SK-N-SH (cell line): ENCODE results near the gene KRT36. TPM values are rescaled to one million over a fixed set of nuclear protein-coding genes. Genes with fewer than 3 reads are reported as not detected.

ENCODE experiments used
- CTCF ChIA-PET: fragments of 300-600, 350-600 bp; formaldehyde crosslinking; extraction: SDS; loops from one replicate; lab custom pipeline; 2021; lab: Yijun Ruan, JAX
- POLR2A ChIA-PET: fragments of 350-600 bp; sonication (Branson Sonifier 250); formaldehyde crosslinking; extraction: SDS; loops from one replicate; lab custom pipeline; 2020; ENCODE audit warnings: antibody characterized with exemption, inconsistent platforms; lab: Yijun Ruan, JAX
- DNase-seq: peaks from one replicate; pipeline ENCODE4 v3.0.0; 2012
- H2AFZ ChIP-seq: fragments of 200-600 bp; sonication (generic); 2 replicates; pipeline ENCODE4 v1.8.1; 2016; ENCODE audit warnings: antibody characterized with exemption, mild to moderate bottlenecking, low read depth
- H3F3A ChIP-seq: fragments of 200-600 bp; sonication (generic); replicated peaks from 2 replicates; pipeline ENCODE3; 2016; ENCODE audit warnings: antibody characterized with exemption, mild to moderate bottlenecking; ENCODE audit not compliant: insufficient read depth
- H3K27ac ChIP-seq, 2 experiments: fragments of 200-500 bp in 1 of 2; fragments of 200-600 bp in 1 of 2; sonication (Bioruptor generic) in 1 of 2; sonication (generic), shearing (Covaris generic) in 1 of 2; 2 replicates each; pipeline versions ENCODE4 v1.5.1 to v1.6.1; 2014 to 2016; ENCODE audit warnings: low read depth in 2 of 2, inconsistent platforms in 1 of 2, low read length in 1 of 2, mild to moderate bottlenecking in 1 of 2, mixed read lengths in 1 of 2
- H3K27me3 ChIP-seq: fragments of 200-600 bp; sonication (generic), shearing (Covaris generic); 2 replicates; pipeline ENCODE4 v1.6.1; 2016; ENCODE audit warnings: mixed run types; ENCODE audit not compliant: insufficient read depth
- H3K36me3 ChIP-seq, 2 experiments: fragments of 200-500 bp in 1 of 2; fragments of 200-600 bp in 1 of 2; sonication (Bioruptor generic) in 1 of 2; sonication (generic) in 1 of 2; replicated peaks in 1 of 2; 2 replicates each; pipeline versions ENCODE3 to v1.5.1; 2014 to 2016; ENCODE audit warnings: low read length in 1 of 2, mild to moderate bottlenecking in 1 of 2; ENCODE audit not compliant: insufficient read depth in 2 of 2, control insufficient read depth in 1 of 2
- H3K4me1 ChIP-seq, 2 experiments: fragments of 200-500 bp in 1 of 2; fragments of 200-600 bp in 1 of 2; sonication (Bioruptor generic) in 1 of 2; sonication (generic), shearing (Covaris generic) in 1 of 2; 2 replicates each; pipeline versions ENCODE4 v1.5.1 to v1.6.1; 2014 to 2016; ENCODE audit warnings: low read depth in 1 of 2, low read length in 1 of 2, mixed run types in 1 of 2; ENCODE audit not compliant: insufficient read depth in 2 of 2, control insufficient read depth in 1 of 2
- H3K4me2 ChIP-seq: fragments of 200-600 bp; sonication (generic), shearing (Covaris generic); 2 replicates; pipeline ENCODE4 v1.6.1; 2017; ENCODE audit warnings: mixed run types
- H3K4me3 ChIP-seq, 2 experiments: fragments of 200-500 bp in 1 of 2; fragments of 200-600 bp in 1 of 2; sonication (Bioruptor generic) in 1 of 2; sonication (generic), shearing (Covaris generic) in 1 of 2; 2 replicates each; pipeline versions ENCODE4 v1.5.1 to v1.8.1; 2014 to 2016; ENCODE audit warnings: low read depth in 2 of 2, inconsistent platforms in 1 of 2, low read length in 1 of 2, mild to moderate bottlenecking in 1 of 2, mixed read lengths in 1 of 2, moderate library complexity in 1 of 2
- H3K79me2 ChIP-seq: fragments of 200-600 bp; sonication (generic); 2 replicates; pipeline ENCODE4 v1.8.1; 2017; ENCODE audit warnings: mild to moderate bottlenecking; ENCODE audit not compliant: insufficient read depth
- H3K9ac ChIP-seq: fragments of 200-600 bp; sonication (generic); 2 replicates; pipeline ENCODE4 v1.6.1; 2017; ENCODE audit warnings: mixed run types
- H3K9me2 ChIP-seq: fragments of 200-600 bp; sonication (generic); 2 replicates; pipeline ENCODE4 v1.6.1; 2017; ENCODE audit warnings: mixed run types
- H3K9me3 ChIP-seq: fragments of 200-600 bp; sonication (generic); 2 replicates; pipeline ENCODE4 v1.6.1; 2017; ENCODE audit warnings: mixed run types, mild to moderate bottlenecking, moderate library complexity
- H4K20me1 ChIP-seq: fragments of 200-600 bp; sonication (generic); 2 replicates; pipeline ENCODE4 v1.6.1; 2017; ENCODE audit warnings: mild to moderate bottlenecking, mixed run types; ENCODE audit not compliant: insufficient read depth
- EZH2phosphoT487 ChIP-seq: fragments of 200-600 bp; sonication (generic); IDR thresholded peaks from 2 replicates; pipeline ENCODE4 v1.6.1; 2017; ENCODE audit warnings: low read depth, mixed run types, mild to moderate bottlenecking, antibody characterized with exemption, moderate library complexity, borderline replicate concordance
- FOSL2 ChIP-seq: IDR thresholded peaks from 2 replicates; pipeline ENCODE4 v1.4.0; 2012; ENCODE audit warnings: low read depth, mild to moderate bottlenecking, moderate library complexity, borderline replicate concordance
- FOXM1 ChIP-seq: IDR thresholded peaks from 2 replicates; pipeline ENCODE4 v1.4.0; 2012; ENCODE audit warnings: low read depth, mild to moderate bottlenecking
- GATA2 ChIP-seq: sonication (generic); formaldehyde crosslinking; IDR thresholded peaks from 2 replicates; pipeline ENCODE4 v1.5.0; 2020; ENCODE audit warnings: mild to moderate bottlenecking, missing genetic modification reagents
- JUND ChIP-seq: IDR thresholded peaks from 2 replicates; pipeline ENCODE4 v1.4.0; 2012
- MXI1 ChIP-seq: IDR thresholded peaks from 2 replicates; pipeline ENCODE4 v1.6.1; 2012; ENCODE audit warnings: mild to moderate bottlenecking, low read depth, low read length, improper control_type of control experiment
- NFIC ChIP-seq: IDR thresholded peaks from 2 replicates; pipeline ENCODE4 v1.4.0; 2012; ENCODE audit warnings: borderline replicate concordance
- POLR2AphosphoS5 ChIP-seq: IDR thresholded peaks from 2 replicates; pipeline ENCODE4 v1.6.1; 2012; ENCODE audit warnings: low read depth, low read length
- RAD21 ChIP-seq: IDR thresholded peaks from 2 replicates; pipeline ENCODE4 v1.6.1; 2012; ENCODE audit warnings: mild to moderate bottlenecking, low read length
- RCOR1 ChIP-seq: fragments of 150-350 bp; IDR thresholded peaks from 2 replicates; pipeline ENCODE4 v1.6.1; 2017; ENCODE audit warnings: antibody characterized with exemption, low read length
- RFX5 ChIP-seq: IDR thresholded peaks from 2 replicates; pipeline ENCODE4 v1.6.1; 2012; ENCODE audit warnings: mild to moderate bottlenecking, improper control_type of control experiment, low read length
- SIN3A ChIP-seq: IDR thresholded peaks from 2 replicates; pipeline ENCODE4 v1.6.1; 2012; ENCODE audit warnings: low read depth, mild to moderate bottlenecking, low read length, moderate library complexity, borderline replicate concordance
- SMC3 ChIP-seq: IDR thresholded peaks from 2 replicates; pipeline ENCODE4 v1.6.1; 2012; ENCODE audit warnings: low read depth, low read length, improper control_type of control experiment
- TEAD4 ChIP-seq: IDR thresholded peaks from 2 replicates; pipeline ENCODE4 v1.4.0; 2012; ENCODE audit warnings: mild to moderate bottlenecking, borderline replicate concordance; ENCODE audit not compliant: insufficient read depth
- WGBS: methylation state at CpG from one replicate; pipeline ENCODE4 v1.1.6; 2017; ENCODE audit warnings: low lambda C conversion rate; 5-methylcytosine and 5-hydroxymethylcytosine counted together
- polyA plus RNA-seq, 3 experiments: library from polyadenylated mRNA; depleted of rRNA; stranded (reverse); fragments of >200 nt; gene quantifications; 2 replicates each; pipeline ENCODE4 v1.2.3, GENCODE V29; 2012
- TF ChIP-seq, protein P1 (sequence below): IDR thresholded peaks from 2 replicates; pipeline ENCODE4 v1.6.1; 2012; ENCODE audit warnings: mild to moderate bottlenecking, low read depth, low read length, moderate library complexity
- TF ChIP-seq, protein P2 (sequence below): fragments of 150-350 bp; IDR thresholded peaks from 2 replicates; pipeline ENCODE4 v1.6.1; 2016; ENCODE audit warnings: mild to moderate bottlenecking, low read depth, low read length
- TF ChIP-seq, protein P3 (sequence below): IDR thresholded peaks from 2 replicates; pipeline ENCODE4; 2012
- TF ChIP-seq, protein P4 (sequence below): IDR thresholded peaks from 2 replicates; pipeline ENCODE4 v1.4.0; 2012; ENCODE audit warnings: low read depth, borderline replicate concordance

KRT36 gene
- polyA plus RNA-seq, 1 of the 3 experiments (the other 2 are of a cell fraction) = not detected

DNA sequence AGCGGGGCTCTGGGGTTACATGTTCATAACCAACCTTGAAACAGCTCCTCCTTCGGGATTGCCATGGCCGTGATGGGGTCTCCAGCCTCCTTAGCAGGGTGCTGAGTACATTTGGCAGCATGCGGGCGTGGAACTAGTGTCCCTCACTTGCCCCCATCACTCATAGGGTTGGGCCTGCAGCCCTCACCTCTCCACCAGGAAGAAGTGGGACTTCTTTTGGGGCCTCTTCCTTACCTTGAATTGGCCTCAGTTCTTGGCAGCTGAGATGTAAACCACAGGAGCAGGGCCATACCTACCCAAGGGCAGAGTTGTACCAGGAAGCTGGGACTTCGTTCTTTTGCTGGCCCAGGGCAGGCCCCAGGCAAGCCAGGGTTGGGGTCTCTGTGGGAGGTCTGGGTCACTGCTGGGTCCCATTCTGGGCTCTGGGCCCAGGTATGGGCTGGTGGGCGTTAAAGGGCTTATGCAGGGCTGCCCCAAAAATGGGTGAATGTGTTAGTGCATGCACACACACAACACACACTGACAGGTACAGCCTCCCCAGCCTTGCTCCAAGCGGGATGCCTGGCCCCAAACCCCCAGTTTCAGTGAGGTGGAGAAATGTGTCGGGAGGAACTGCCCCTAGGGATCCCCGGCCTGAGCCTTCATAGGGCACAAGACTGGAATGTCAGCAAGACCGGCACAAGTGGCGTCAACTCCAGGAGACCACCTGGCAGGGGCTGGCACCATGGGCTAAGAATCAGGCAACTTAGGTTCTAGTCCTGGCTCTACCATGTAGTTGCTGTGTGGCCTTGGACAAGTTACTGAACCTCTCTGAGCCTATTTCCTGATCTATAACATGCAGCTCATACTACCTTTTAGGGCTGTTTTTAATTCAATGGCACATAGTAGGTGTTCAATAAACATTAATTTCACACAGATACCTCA, 32.9 kb upstream of the KRT36 start:
- Histone ChIP-seq H3K4me2 (peak overlapping the region; percentile 66), H3K9me2 (no peaks in the 10 kb centered on the region), H3K9ac (peak overlapping the region; percentile 49), H3K4me3 (no peak overlapping the region), H3K79me2 (no peaks in the 10 kb centered on the region), H3K9me3 (no peaks in the 10 kb centered on the region), H3F3A (peaks cover 2% of the 10 kb centered on the region), H3K27me3 (no peaks in the 10 kb centered on the region), H2AFZ (no peak overlapping the region; the same call in 1 of the 2 replicates), H4K20me1 (no peaks in the 10 kb centered on the region), H3K4me1 (peaks cover 41 to 61% of the 10 kb centered on the region in 2 experiments), H3K36me3 (no peaks in the 10 kb centered on the region), H3K27ac (peak overlapping the region in 1 of 2 experiments; percentile 59; a peak in 3 of 4 replicates)
- no peak for DNase-seq
- WGBS = 92% methylated on average over 10 of the region's 12 CpGs
- CTCF ChIA-PET = interaction anchor here (0.8 to 6.1 kb wide), 5 partner anchors 11 to 126 kb away, joined by 3 to 124 read pairs (median 7); no protein-coding TSS in a partner anchor
- POLR2A ChIA-PET = interaction anchor here (0.9 to 1.9 kb wide), 3 partner anchors 18 to 167 kb away, joined by 3 to 8 read pairs (median 6); partner anchors contain the start of gene EIF1
- TF ChIP-seq NFIC = no peak
- no peak for TF ChIP-seq POLR2AphosphoS5
- TF ChIP-seq MXI1 = no peak
- no peak for TF ChIP-seq GATA2
- TF ChIP-seq FOSL2 = no peak
- no peak for TF ChIP-seq TEAD4
- TF ChIP-seq, protein P1, sequence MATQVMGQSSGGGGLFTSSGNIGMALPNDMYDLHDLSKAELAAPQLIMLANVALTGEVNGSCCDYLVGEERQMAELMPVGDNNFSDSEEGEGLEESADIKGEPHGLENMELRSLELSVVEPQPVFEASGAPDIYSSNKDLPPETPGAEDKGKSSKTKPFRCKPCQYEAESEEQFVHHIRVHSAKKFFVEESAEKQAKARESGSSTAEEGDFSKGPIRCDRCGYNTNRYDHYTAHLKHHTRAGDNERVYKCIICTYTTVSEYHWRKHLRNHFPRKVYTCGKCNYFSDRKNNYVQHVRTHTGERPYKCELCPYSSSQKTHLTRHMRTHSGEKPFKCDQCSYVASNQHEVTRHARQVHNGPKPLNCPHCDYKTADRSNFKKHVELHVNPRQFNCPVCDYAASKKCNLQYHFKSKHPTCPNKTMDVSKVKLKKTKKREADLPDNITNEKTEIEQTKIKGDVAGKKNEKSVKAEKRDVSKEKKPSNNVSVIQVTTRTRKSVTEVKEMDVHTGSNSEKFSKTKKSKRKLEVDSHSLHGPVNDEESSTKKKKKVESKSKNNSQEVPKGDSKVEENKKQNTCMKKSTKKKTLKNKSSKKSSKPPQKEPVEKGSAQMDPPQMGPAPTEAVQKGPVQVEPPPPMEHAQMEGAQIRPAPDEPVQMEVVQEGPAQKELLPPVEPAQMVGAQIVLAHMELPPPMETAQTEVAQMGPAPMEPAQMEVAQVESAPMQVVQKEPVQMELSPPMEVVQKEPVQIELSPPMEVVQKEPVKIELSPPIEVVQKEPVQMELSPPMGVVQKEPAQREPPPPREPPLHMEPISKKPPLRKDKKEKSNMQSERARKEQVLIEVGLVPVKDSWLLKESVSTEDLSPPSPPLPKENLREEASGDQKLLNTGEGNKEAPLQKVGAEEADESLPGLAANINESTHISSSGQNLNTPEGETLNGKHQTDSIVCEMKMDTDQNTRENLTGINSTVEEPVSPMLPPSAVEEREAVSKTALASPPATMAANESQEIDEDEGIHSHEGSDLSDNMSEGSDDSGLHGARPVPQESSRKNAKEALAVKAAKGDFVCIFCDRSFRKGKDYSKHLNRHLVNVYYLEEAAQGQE = no peak
- no peak for TF ChIP-seq EZH2phosphoT487
- TF ChIP-seq SMC3 = no peak
- TF ChIP-seq, all 33 proteins: peak for 0

DNA sequence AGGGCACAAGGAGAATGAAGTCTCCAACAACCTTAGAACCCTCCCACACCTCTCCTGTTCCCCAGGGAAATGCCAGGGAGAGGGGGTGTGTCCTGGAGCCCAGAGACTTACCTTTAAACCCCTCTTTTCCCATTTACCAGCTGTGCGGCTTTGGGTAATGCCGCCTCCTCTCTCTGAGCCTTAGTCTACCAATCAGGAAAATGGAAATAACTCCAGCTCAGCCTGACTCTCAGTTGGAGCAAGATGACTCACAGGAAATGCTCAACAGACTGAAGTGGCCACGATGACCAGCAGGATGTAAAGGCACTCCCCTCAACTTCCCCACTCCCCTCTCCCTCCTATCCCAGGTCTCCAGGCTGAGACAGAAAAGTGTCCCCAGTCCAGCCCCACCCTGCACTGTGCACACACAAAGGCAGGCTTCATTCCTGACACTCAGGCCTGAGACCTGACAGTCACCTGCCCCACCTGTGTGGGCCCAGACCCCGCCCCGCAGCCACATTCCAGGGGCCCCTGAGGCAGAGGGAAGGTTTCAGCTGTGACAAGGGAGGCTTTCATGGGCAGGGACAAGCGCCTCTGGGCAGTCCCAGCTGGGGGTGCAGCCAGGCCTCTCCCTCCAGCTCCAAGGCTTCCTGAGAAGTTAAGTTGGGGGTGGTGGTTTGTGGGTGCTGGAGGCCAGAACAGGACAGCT, 32.0 kb upstream of the KRT36 start:
- H4K20me1 ChIP-seq = no peaks in the 10 kb centered on the region
- no peak for DNase-seq
- ChIA-PET CTCF (interaction anchor here (0.8 to 6.1 kb wide), 9 partner anchors 8 to 141 kb away, joined by 3 to 124 read pairs (median 4); no protein-coding TSS in a partner anchor), POLR2A (interaction anchor here (0.6 to 3.3 kb wide), 9 partner anchors 8 to 604 kb away, joined by 3 to 30 read pairs (median 3); partner anchors contain the start of gene EIF1)
- H3F3A ChIP-seq = peaks cover 2% of the 10 kb centered on the region
- H3K9me2 ChIP-seq = no peaks in the 10 kb centered on the region
- peak overlapping the region; percentile 51 for H3K9ac ChIP-seq
- peaks cover 41 to 61% of the 10 kb centered on the region in 2 experiments for H3K4me1 ChIP-seq
- no peaks in the 10 kb centered on the region for H3K27me3 ChIP-seq
- H3K4me3 ChIP-seq = no peak overlapping the region
- no peaks in the 10 kb centered on the region for H3K79me2 ChIP-seq
- no peaks in the 10 kb centered on the region for H3K36me3 ChIP-seq
- WGBS = 29% methylated on average over 6 of the region's 6 CpGs
- peak overlapping the region; percentile 59 to 75; a peak in 3 of 4 replicates for H3K27ac ChIP-seq
- no peaks in the 10 kb centered on the region for H3K9me3 ChIP-seq
- H2AFZ ChIP-seq = no peak overlapping the region
- peak overlapping the region; percentile 66 for H3K4me2 ChIP-seq
- TF ChIP-seq, protein P2, sequence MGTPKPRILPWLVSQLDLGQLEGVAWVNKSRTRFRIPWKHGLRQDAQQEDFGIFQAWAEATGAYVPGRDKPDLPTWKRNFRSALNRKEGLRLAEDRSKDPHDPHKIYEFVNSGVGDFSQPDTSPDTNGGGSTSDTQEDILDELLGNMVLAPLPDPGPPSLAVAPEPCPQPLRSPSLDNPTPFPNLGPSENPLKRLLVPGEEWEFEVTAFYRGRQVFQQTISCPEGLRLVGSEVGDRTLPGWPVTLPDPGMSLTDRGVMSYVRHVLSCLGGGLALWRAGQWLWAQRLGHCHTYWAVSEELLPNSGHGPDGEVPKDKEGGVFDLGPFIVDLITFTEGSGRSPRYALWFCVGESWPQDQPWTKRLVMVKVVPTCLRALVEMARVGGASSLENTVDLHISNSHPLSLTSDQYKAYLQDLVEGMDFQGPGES = no peak
- no peak for TF ChIP-seq RFX5
- no peak for TF ChIP-seq RCOR1
- TF ChIP-seq JUND = no peak
- TF ChIP-seq, protein P3, sequence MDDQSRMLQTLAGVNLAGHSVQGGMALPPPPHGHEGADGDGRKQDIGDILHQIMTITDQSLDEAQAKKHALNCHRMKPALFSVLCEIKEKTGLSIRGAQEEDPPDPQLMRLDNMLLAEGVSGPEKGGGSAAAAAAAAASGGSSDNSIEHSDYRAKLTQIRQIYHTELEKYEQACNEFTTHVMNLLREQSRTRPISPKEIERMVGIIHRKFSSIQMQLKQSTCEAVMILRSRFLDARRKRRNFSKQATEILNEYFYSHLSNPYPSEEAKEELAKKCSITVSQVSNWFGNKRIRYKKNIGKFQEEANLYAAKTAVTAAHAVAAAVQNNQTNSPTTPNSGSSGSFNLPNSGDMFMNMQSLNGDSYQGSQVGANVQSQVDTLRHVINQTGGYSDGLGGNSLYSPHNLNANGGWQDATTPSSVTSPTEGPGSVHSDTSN = no peak; the same call in 1 of the 2 replicates
- TF ChIP-seq FOXM1 = no peak
- TF ChIP-seq RAD21 = no peak
- TF ChIP-seq SIN3A = no peak
- TF ChIP-seq SMC3 = no peak
- peak; percentile 84; the same call in 1 of the 2 replicates for TF ChIP-seq FOSL2
- TF ChIP-seq, protein P4, sequence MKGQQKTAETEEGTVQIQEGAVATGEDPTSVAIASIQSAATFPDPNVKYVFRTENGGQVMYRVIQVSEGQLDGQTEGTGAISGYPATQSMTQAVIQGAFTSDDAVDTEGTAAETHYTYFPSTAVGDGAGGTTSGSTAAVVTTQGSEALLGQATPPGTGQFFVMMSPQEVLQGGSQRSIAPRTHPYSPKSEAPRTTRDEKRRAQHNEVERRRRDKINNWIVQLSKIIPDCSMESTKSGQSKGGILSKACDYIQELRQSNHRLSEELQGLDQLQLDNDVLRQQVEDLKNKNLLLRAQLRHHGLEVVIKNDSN = no peak
